Astrocyte of the spinal cord (primary cell): Measurements from ENCODE around the gene B3GAT3.
"Not testable (repeated sequence)": the region's sequence is repeated elsewhere in the genome, so short reads cannot be mapped to it uniquely, and the experiment has no call there.

ENCODE experiments used
- DNase-seq: peaks from one replicate; pipeline ENCODE4 v3.0.0; 2011; ENCODE audit warnings: low read depth, low spot score
- H3K4me3 ChIP-seq: 2 replicates; pipeline ENCODE4 v1.5.1; 2011; ENCODE audit warnings: low read depth, mild to moderate bottlenecking, low read length, moderate library complexity
- in situ Hi-C: cut with HindIII; loops from 2 replicates; pipeline ENCODE4 v1.10.0; 2017; ENCODE audit warnings: low sequenced_read_pairs
- TF ChIP-seq, protein P1 (sequence below): IDR thresholded peaks from 2 replicates; pipeline ENCODE4 v1.5.1; 2012; ENCODE audit warnings: low read depth, mild to moderate bottlenecking, low read length, inconsistent platforms

B3GAT3 gene

DNA sequence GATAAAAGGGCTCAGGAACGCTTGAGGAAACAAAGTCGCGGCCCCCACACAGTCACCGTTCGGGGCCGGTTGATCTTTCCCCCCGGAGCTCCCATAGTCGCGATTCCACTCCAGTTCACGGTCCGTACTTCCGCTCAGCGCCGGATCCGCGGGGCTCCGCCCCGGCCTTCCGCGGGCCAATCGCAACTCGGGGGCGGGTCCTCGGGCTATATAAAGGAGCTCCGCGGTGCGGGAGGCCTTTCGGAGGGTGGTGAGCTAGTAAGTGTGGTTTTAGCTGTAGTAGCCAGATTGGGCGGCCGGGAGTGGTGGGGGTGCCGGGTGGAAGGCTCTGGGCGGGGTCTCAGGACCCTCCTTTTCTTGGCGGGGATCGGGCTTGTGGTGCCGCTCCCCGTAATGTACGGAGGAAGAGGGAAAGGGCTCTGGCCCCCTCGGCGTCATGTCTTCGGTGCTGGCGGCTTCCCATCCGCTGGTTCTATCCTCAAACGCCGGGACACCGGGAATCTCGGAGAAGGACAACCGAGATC, 43.4 kb upstream of the B3GAT3 start, which contains the start of the genes C11orf98 and CSKMT:
C11orf98 (minus strand) TSS at position 136 of the 524 bp plus-strand sequence; CDS start at position 95, 41 bp downstream.
CSKMT (plus strand) TSS at position 238 of the 524 bp plus-strand sequence. CDS start 568 bp downstream, outside the sequence.
- TF ChIP-seq, protein P1, sequence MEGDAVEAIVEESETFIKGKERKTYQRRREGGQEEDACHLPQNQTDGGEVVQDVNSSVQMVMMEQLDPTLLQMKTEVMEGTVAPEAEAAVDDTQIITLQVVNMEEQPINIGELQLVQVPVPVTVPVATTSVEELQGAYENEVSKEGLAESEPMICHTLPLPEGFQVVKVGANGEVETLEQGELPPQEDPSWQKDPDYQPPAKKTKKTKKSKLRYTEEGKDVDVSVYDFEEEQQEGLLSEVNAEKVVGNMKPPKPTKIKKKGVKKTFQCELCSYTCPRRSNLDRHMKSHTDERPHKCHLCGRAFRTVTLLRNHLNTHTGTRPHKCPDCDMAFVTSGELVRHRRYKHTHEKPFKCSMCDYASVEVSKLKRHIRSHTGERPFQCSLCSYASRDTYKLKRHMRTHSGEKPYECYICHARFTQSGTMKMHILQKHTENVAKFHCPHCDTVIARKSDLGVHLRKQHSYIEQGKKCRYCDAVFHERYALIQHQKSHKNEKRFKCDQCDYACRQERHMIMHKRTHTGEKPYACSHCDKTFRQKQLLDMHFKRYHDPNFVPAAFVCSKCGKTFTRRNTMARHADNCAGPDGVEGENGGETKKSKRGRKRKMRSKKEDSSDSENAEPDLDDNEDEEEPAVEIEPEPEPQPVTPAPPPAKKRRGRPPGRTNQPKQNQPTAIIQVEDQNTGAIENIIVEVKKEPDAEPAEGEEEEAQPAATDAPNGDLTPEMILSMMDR = no peak
- DNase-seq = peak; percentile 95
- H3K4me3 ChIP-seq = peak within 1 kb of the TSS; percentile 95
- in situ Hi-C loops = no loop called here

DNA sequence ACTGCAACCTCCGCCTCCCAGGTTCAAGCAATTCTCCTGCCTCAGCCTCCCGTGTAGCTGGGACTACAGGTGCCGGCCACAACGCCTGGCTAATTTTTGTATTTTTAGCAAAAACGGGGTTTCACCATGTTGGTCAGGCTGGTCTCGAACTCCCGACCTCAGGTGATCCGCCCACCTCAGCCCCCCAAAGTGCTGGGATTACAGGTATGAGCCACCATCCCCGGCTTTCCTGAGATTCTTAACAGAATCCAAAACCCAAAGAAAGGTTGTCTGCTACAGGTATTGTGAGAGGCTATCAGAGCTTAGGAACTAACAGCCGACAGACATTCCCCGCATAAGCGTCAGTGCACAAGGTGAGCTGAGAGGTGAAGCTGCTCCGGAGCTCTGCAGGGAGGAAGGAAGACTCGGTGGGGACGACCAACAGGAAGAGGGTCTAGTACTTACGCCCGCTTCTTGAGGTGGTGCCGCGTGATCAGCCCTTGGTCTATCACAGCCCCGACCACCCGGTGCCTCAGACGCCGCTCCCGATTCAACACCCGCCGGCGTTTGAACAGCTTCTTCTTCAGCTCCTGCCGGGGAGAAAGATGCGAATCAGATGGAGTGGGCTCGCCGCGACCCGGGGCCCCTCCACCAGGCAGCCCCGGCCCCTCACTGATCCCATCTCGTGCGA, 42.8 kb upstream of the B3GAT3 start:
- in situ Hi-C loops = no loop called here
- TF ChIP-seq, protein P1 = no peak
- H3K4me3 ChIP-seq = peak overlapping the region; percentile 95
- DNase-seq = no peak

DNA sequence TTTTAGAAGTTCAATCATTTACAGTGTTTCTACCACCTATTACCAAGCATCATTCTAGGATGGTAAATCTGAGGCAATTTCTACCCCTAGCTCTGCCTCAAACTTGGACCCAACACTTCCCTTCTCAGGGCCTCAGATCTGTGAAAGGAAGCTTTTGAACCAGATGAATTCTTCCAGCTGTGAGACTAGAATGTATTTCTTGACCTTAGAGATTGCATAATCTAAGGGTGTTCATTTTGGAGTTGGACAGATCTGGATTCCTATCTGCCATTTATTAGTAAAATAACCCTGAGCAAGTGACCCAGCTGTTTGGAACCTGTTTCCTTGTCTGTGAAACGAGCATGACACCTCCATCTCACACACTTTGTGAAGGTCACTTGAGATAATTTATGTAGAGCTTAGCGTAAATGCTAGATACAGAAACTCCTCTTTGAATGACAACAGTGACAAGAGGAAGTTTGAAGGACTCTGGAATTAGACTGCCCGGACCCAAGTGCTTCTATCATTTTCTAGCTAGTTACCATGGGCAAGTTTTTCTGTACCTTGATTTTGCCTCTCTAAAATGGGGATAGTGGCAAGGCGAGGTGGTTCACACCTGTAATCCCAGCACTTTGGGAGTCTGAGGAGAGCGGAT, 35.1 kb upstream of the B3GAT3 start:
- DNase-seq = no peak
- no peak overlapping the region for H3K4me3 ChIP-seq
- in situ Hi-C loops = no loop called here
- TF ChIP-seq, protein P1 = no peak

DNA sequence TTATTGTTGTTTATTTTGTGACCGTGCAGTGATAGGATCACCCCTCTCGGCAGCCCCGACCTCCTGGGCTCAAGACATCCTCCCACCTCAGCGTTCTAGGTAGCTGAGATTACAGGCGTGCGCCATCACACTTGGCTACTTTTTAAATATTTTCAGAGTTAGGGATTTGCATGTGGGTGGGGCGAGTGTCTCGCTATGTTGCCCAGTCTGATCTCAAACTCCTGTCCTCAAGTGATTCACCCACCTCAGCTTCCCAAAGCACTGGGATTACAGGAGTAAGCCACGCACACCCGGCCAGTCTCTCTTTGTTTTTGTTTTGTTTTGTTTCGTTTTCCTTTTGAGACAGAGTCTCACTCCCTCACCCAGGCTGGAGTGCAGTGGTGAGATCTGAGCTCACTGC, 32.5 kb upstream of the B3GAT3 start:
- H3K4me3 ChIP-seq = no peak overlapping the region
- no peak for DNase-seq
- TF ChIP-seq, protein P1 = no peak
- in situ Hi-C loops = no loop called here

DNA sequence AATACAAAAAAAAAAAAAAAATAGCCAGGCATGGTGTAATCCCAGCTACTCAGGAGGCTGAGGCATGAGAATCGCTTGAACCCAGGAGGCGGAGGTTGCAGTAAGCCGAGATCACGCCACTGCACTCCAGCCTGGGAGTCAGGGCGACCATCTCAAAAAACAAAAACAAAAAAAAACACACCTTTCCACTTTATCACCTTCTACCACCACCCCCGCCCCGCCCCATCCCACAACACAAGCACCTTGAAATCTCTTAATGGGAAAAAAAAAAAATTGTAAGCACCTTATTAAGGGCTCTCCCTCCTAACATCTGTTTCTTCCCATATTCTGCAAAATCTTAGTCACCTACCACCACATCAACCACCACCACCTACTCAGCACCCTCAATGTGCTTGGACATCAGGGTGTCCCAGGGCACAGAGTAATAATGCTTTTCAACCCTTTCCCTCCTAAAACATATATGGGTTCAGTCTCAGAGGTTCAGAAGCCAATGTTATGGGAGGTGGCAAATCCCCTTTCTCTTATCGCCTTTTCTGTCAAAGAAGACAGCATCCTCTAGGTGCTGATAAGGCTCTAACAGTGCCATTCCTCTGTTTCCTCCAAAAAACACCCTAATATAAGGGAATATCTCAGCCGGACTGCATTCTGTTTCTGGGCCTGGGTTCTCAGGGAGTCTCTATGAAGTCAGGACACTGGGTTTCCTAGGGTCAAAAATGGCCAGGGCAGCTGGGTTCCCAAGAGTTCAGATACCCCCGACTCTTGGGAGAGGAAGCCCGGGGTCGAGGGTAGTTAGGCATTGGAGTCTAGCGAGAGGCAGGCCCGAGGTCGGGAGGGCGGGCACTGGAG, 30.6 kb upstream of the B3GAT3 start:
- peak overlapping the region; percentile 80 for H3K4me3 ChIP-seq
- no peak for DNase-seq
- in situ Hi-C loops = no loop called here
- TF ChIP-seq, protein P1 = no peak

DNA sequence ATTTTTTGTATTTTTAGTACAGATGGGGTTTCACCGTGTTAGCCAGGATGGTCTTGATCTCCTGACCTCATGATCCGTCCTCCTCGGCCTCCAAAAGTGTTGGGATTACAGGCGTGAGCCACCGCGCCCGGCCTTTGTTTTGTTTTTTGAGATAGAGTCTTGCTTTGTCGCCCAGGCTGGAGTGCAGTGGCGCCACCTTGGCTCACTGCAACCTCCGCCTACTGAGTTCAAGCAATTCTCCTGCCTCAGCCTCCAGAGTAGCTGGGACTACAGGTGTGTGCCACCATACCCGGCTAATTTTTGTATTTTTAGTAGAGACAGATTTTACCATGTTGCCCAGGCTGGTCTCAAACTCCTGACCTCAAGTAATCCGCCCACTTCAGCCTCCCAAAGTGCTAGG, 28.5 kb upstream of the B3GAT3 start:
- H3K4me3 ChIP-seq, DNase-seq, in situ Hi-C loops: not testable (repeated sequence)
